Activated CD4-positive, alpha-beta T cell treated with anti-CD3 and anti-CD28 coated beads for 36 hours (primary cell): ENCODE results near the gene CD248. TPM values are rescaled to one million over a fixed set of nuclear protein-coding genes. Genes with fewer than 3 reads are reported as not detected.

Source experiments
- ATAC-seq: fragments of 200-7000 bp; cut with Tn5 transposase; one replicate; pipeline ENCODE4 v1.10.0; 2021; ENCODE audit warnings: mild to moderate bottlenecking, moderate library complexity
- CTCF ChIA-PET: fragments of 350-600 bp; sonication (Branson Sonifier 250); formaldehyde crosslinking; loops from one replicate; lab custom pipeline; 2021; ENCODE audit warnings: antibody characterized with exemption; lab: Charles Lee
- POLR2A ChIA-PET: fragments of 350-600 bp; sonication (Branson Sonifier 250); formaldehyde crosslinking; loops from one replicate; lab custom pipeline; 2021; ENCODE audit warnings: antibody characterized with exemption, inconsistent platforms; lab: Charles Lee
- DNase-seq: peaks from one replicate; pipeline ENCODE4 v3.0.0-alpha.2; 2020
- H3K27ac Mint-ChIP-seq: one replicate; pipeline ENCODE4 v1.8.0; 2021; ENCODE audit warnings: mixed read lengths
- H3K27me3 Mint-ChIP-seq: one replicate; pipeline ENCODE4 v1.8.0; 2021; ENCODE audit warnings: mixed read lengths
- H3K36me3 Mint-ChIP-seq: one replicate; pipeline ENCODE4 v1.8.0; 2021; ENCODE audit warnings: low read depth, mixed read lengths
- H3K4me1 Mint-ChIP-seq: one replicate; pipeline ENCODE4 v1.8.0; 2021; ENCODE audit warnings: mixed read lengths
- H3K4me3 Mint-ChIP-seq: one replicate; pipeline ENCODE4 v1.8.0; 2021; ENCODE audit warnings: mild to moderate bottlenecking, moderate library complexity, mixed read lengths
- H3K9me3 Mint-ChIP-seq: one replicate; pipeline ENCODE4 v1.8.0; 2021; ENCODE audit warnings: low read depth, mixed read lengths
- intact Hi-C, 2 experiments: fragments of 100-400 bp; cut with DNase I in 1 of 2; cut with micrococcal nuclease in 1 of 2; formaldehyde crosslinking; loops; one replicate each; pipeline versions ENCODE4 v1.14.2 to v1.15.1; 2022 to 2024; cut with DNase I, micrococcal nuclease
- total RNA-seq, 2 experiments: library from RNA; stranded (reverse); gene quantifications; one replicate each; pipeline ENCODE4 v1.2.3, GENCODE V29; 2021

Gene CD248
- total RNA-seq, 2 experiments from 2014 or later = 0.23 to 0.26 TPM

DNA sequence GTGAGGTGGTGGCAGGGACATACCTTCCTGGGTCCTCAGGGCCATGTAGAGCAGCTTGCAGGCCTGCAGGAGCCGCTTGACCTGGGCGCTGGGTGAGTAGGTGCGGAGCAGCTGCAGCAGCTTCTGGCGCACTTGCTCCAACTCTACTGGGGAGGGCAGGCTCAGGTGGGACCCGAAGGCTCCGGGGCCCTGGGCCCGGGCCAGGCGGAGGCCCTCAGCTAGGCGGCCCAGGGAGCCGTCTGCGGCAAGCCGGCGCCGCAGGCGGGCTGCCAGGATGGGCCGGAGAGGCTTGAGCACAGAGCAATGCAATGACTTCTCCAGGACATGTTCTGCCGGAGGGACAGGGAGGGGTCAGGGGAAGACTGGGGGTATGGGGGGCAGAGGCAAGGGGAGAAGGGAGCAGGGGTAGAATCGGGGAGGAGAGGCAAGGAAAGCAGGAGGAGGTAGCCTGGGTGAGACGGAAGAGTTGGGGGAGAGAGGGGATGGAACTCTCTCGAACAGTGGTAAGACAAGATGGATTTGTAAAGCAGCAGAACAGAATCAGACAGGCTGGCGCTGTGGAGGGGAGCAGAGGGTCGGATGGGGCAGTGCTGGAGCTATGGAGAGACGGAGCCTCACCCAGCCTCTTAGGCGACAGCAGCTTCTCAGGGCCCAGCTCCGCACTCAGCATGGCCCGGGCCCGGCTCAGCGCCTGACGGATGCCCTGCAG lies 17.2 kb upstream of the CD248 start:
- H3K9me3 Mint-ChIP-seq = no peaks in the 10 kb centered on the region
- H3K27ac Mint-ChIP-seq = no peak overlapping the region
- POLR2A ChIA-PET = no interaction called here
- H3K4me3 Mint-ChIP-seq = no peak overlapping the region
- peaks cover 19% of the 10 kb centered on the region for H3K4me1 Mint-ChIP-seq
- intact Hi-C loops = no loop called here
- peaks cover 12% of the 10 kb centered on the region for H3K36me3 Mint-ChIP-seq
- CTCF ChIA-PET = interaction anchor here (0.5 to 2.1 kb wide), 5 partner anchors 11 to 258 kb away, joined by 3 to 6 read pairs (median 5); partner anchors contain the start of gene BRMS1
- DNase-seq = no peak
- no peak for ATAC-seq
- H3K27me3 Mint-ChIP-seq = no peaks in the 10 kb centered on the region

DNA sequence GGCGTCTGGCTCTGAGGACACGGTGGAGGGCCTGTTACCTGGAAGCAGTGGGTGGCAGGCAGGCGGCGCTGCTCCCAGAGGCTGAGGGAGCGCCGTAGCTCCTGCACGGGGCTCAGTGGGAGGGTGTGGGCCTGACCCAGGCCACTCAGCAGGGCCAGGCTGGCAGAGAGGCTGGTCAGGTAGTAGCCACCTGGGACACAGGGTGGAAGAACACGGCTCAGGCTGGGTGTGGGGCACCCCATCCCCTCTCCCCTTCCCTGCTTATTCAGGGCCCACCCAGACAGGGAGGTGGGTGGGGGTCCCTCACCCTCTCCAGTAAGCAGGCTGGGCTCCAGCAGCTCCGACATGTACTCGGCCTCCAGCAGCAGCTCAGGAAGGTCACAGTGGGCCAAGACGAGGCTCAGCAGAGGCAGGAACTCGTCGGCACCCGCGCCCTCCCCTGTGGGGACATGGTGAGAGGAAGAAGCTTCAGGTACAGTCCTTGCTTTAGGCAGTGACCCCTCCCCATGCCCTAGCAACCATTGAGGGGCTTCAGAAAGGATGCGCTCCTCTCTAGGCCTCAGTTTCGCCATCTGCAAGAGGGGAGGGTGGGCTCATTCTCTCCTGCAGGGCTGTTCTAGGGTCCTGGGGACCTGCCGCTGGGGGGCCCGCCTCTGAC lies 16.5 kb upstream of the CD248 start:
- intact Hi-C loops = no loop called here
- Mint-ChIP-seq H3K27ac (no peak overlapping the region), H3K27me3 (no peaks in the 10 kb centered on the region), H3K36me3 (peaks cover 7% of the 10 kb centered on the region), H3K4me3 (no peak overlapping the region), H3K4me1 (peaks cover 22% of the 10 kb centered on the region), H3K9me3 (no peaks in the 10 kb centered on the region)
- no peak for ATAC-seq
- ChIA-PET CTCF (interaction anchor here (0.5 to 1.1 kb wide), 3 partner anchors 11 to 134 kb away, joined by 3 to 6 read pairs (median 5); partner anchors contain the start of gene BRMS1), POLR2A (no interaction called here)
- DNase-seq = no peak

DNA sequence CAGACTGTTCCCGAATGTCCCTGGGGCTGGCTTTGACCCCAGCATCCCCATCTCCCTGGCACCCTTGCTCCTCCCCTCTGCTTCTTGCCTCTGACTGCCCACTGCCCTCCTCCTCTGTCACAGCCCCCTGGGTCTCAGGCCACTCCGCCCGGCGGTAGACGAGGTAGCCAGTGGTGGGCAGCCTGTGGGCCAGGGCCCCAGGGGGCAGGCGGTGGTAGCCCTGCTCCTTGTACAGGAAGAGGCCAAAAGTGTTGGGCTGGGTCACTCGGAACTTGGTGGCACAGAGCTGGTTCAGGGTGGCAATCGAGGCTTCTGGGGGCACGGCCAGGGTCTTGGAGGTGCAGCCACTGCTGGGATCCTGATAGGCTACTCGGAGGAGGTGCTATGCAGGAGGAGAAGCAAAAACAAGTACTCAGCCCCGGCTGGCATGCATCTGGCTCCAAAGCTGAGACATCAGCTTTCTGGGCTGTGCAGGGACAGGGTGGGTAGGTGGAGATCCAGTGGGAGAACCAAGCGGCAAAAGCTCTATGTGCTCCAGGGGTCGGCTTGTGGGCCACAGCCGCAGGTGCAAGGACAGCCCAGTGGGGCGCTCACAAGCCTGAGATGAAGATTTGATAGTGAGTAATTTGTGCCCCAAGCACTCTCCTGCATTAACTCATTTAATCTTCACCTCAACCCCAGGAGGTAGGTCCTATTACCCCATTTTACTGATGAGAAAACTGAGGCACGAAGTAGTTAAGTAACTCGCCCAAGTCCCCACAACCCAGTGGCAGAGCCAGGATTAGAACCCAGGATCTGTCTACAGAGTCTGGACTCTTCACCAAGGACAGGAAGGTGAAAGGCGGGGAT lies 15.8 kb upstream of the CD248 start:
- Mint-ChIP-seq H3K4me3 (no peak overlapping the region), H3K27me3 (no peaks in the 10 kb centered on the region), H3K36me3 (peaks cover 7% of the 10 kb centered on the region), H3K9me3 (no peaks in the 10 kb centered on the region), H3K4me1 (peaks cover 27% of the 10 kb centered on the region), H3K27ac (no peak overlapping the region)
- ATAC-seq (no peak), DNase-seq (no peak)
- POLR2A ChIA-PET = interaction anchor here (0.6 kb wide), 1 partner anchor 494 kb away, joined by 3 read pairs; no protein-coding TSS in a partner anchor
- CTCF ChIA-PET = interaction anchor here (0.7 to 2.2 kb wide), 5 partner anchors 11 to 32 kb away, joined by 3 to 9 read pairs (median 5); no protein-coding TSS in a partner anchor
- intact Hi-C loops = no loop called here

DNA sequence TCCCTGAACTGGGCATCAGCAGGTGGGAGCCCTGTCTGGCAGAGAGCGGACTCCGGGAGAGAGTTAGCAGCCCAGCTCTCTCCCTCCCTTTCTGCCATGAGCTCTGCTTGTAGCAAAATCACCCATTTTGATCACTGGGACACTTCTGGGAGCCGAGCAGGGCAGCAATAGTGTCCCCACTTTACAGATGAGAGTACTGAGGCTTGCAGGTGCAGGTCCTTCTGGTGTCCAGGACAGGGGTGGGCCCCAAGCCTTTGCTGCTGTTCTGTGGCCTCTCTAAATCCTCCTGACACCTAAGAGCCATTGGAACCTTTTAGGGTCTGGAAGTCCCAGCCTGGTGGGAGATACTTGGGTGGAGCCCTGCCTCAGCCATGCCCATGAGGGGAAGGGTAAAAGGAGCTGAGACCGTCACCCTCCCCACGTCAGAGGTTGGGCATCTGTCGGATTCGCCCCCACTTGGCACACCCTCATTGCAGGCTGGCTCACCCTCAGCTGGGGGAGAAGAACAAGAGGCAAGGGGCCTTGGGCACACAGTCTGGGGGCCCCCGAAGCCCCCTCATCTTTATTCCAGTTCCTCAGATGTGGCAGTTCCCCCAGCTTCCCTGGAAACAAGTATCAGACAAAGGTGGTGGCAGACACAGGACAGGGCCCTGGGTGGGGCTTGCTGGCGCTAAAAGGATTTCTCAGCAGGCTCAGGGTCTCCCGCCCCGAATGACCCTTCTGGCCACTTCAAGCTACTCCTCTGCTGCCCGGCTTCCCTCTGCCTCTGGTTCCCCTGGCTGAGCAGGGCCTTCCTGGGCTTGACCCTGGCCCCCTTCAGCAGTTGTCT lies 14.9 kb upstream of the CD248 start:
- ATAC-seq = no peak
- DNase-seq = no peak
- H3K36me3 Mint-ChIP-seq = no peaks in the 10 kb centered on the region
- CTCF ChIA-PET = interaction anchor here (0.7 to 2.2 kb wide), 4 partner anchors 12 to 31 kb away, joined by 3 to 9 read pairs (median 4); no protein-coding TSS in a partner anchor
- intact Hi-C loops = no loop called here
- H3K4me1 Mint-ChIP-seq = peaks cover 24% of the 10 kb centered on the region
- H3K27ac Mint-ChIP-seq = no peak overlapping the region
- no peak overlapping the region for H3K4me3 Mint-ChIP-seq
- POLR2A ChIA-PET = interaction anchor here (0.6 kb wide), 1 partner anchor 495 kb away, joined by 3 read pairs; no protein-coding TSS in a partner anchor
- H3K27me3 Mint-ChIP-seq = no peaks in the 10 kb centered on the region
- no peaks in the 10 kb centered on the region for H3K9me3 Mint-ChIP-seq

DNA sequence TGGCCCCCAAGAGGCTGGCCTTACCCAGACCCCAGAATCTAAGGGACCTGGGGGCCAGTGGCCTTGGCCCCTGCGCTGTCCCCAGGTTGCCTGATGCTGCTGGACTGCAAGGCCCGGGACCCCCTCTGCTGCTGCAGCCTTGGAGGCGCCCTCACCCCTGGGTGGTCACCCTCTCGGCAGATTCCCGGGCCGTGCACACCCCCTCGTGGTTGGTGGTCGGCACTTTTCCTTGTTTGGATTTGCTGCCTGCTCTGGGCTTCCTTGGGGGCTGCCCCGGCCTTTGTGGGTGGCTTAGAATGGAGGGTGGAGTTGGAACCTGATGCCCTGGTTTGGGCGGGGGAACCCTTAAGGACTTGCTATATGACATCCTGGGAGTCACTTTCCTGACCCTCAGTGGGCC lies 14.1 kb upstream of the CD248 start:
- CTCF ChIA-PET = interaction anchor here (0.6 to 2.2 kb wide), 3 partner anchors 13 to 33 kb away, joined by 3 to 9 read pairs (median 6); no protein-coding TSS in a partner anchor
- ATAC-seq (no peak), DNase-seq (no peak)
- Mint-ChIP-seq H3K9me3 (no peaks in the 10 kb centered on the region), H3K4me3 (no peak overlapping the region), H3K4me1 (peaks cover 23% of the 10 kb centered on the region), H3K27me3 (no peaks in the 10 kb centered on the region), H3K36me3 (no peaks in the 10 kb centered on the region), H3K27ac (no peak overlapping the region)
- POLR2A ChIA-PET = no interaction called here
- intact Hi-C loops = no loop called here

DNA sequence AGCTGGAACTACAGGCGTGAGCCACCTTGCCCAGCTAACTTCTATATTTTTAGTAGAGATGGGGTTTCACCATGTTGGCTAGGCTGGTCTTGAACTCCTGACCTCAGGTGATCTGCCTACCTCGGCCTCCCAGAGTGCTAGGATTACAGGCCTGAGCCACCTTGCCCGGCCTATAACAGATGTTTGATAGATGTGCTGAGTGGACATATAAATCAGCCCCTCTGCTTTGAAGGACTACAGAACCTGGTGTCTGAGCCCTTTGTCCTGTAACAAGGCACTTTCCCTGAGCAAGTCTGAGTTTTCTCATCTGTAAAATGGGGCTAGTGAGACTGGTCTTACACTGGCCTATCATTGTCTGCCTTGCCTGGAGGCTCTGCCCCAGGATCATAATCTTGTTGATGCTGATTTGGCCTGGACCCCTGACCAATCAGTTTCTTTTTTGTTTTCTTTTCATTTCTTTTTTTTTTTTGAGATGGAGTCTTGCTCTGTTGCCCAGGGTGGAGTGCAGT lies 12.4 kb upstream of the CD248 start:
- H3K27ac Mint-ChIP-seq = no peak overlapping the region
- H3K4me3 Mint-ChIP-seq = no peak overlapping the region
- H3K36me3 Mint-ChIP-seq = no peaks in the 10 kb centered on the region
- H3K27me3 Mint-ChIP-seq = no peaks in the 10 kb centered on the region
- no peaks in the 10 kb centered on the region for H3K9me3 Mint-ChIP-seq
- ChIA-PET POLR2A (no interaction called here), CTCF (interaction anchor here (0.6 to 1.5 kb wide), 6 partner anchors 12 to 49 kb away, joined by 3 to 19 read pairs (median 5); partner anchors contain the start of genes BRMS1 and CD248)
- peaks cover 28% of the 10 kb centered on the region for H3K4me1 Mint-ChIP-seq
- ATAC-seq (no peak), DNase-seq (no peak)
- intact Hi-C loops = loop anchor here in 1 of 2 experiments (5.0 kb wide), 1 partner anchor 107 kb away; no protein-coding TSS in a partner anchor

DNA sequence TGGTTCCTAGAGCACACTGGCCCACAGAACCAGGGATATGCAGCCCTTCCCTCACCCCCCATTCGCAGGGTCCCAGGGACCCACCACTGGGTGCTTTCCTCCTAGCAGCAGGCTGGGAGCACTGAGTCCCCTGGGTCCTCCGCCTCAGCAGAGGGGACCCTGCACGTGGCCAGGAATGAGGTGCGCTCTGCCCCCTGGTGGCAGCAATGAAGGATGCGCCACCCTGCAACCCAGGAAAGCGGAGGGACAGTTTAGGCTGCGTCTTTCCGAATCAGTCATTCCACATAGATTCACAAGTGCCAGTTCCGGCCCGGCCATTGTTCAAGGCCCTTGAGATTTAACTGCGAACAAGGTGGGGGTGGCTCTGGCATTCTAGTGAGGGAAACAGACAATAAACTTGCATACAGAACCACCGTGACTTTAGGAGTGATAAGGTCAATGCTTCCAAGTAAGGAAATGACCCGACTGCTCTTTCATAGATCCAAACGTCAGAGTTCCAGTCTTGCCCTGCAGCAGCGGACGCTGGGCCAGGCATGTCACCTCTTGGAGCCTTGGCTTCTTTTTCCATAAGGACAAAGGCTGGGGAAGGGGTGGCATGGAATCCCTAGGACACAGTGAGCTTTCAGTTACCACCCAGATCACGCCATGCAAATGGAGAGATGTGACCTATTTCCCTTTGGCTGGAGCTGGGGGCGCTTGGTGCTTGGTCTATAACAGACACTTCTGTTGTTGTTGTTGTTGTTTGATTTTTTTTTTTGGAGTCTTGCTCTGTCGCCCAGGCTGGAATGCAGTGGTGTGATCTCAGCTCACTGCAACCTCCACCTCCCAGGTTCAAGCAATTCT lies 11.7 kb upstream of the CD248 start:
- H3K9me3 Mint-ChIP-seq = no peaks in the 10 kb centered on the region
- H3K36me3 Mint-ChIP-seq = no peaks in the 10 kb centered on the region
- POLR2A ChIA-PET = no interaction called here
- H3K27me3 Mint-ChIP-seq = no peaks in the 10 kb centered on the region
- intact Hi-C loops = loop anchor here (1.0 to 5.0 kb wide), 3 partner anchors 16 to 106 kb away; no protein-coding TSS in a partner anchor
- peak overlapping the region; percentile 73 for H3K27ac Mint-ChIP-seq
- H3K4me3 Mint-ChIP-seq = no peak overlapping the region
- peak; percentile 90 for DNase-seq
- CTCF ChIA-PET = interaction anchor here (0.6 to 1.5 kb wide), 6 partner anchors 11 to 31 kb away, joined by 3 to 19 read pairs (median 5); partner anchors contain the start of genes BRMS1 and CD248
- H3K4me1 Mint-ChIP-seq = peaks cover 31% of the 10 kb centered on the region
- peak; percentile 91 for ATAC-seq

DNA sequence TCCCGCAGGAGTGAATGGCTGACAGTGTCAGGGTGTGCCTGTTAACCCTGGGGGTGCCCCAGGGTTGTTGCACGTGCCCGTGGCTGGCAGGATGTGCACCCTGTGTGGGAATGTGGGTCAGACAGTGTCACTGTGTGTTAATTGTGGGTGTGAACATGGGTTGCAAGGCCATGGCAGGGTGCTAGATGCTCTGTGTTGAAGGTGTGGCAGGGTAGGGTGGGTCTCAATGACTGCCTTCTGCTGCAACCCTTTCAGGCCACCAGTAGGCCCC lies 11.1 kb upstream of the CD248 start:
- POLR2A ChIA-PET = no interaction called here
- intact Hi-C loops = loop anchor here (1.0 to 5.0 kb wide), 3 partner anchors 16 to 106 kb away; no protein-coding TSS in a partner anchor
- Mint-ChIP-seq H3K27ac (peak overlapping the region; percentile 68), H3K4me1 (peaks cover 31% of the 10 kb centered on the region), H3K27me3 (no peaks in the 10 kb centered on the region), H3K9me3 (no peaks in the 10 kb centered on the region), H3K36me3 (no peaks in the 10 kb centered on the region), H3K4me3 (no peak overlapping the region)
- ATAC-seq (peak; percentile 38), DNase-seq (peak; percentile 48)
- CTCF ChIA-PET = no interaction called here

DNA sequence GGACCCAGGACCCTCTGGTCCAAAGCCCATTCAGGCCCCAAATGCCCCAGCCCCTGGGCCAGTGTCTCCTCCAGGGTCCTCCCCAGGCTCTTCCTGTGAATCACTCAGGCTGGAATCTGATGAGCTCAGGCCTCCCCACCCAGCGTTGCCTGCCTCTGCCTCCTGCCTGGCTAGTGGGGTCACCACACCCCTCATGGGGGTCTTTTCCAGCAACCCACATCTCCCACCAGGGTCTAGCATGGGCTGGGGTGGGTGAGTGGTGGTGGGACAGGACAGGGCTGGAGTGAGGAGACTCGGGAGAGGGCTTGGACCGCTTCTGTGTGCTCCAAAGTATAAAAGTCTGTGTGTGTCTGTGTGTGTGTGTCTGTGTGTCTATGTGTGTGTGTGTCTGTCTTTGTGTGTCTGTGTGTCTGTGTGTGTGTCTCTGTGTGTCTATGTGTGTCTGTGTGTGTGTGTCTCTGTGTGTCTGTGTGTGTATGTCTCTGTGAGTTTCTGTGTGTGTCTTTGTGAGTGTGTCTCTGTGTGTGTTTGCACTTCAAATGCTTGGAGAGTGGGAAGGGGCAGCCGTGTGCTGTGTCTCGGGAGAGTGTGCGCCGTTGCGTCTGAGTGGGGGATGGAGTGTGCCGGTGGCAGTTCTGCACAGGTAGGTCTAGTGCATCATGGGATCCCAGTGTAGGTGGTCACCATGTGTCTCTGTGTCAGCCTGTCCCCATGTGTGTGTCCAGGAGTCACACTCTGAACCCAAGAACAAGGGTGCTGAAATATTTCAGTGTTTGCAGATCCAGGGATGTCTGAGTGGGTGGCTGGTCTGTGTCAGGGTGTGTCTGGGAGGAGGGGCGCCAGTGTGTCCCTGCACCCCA lies 10.6 kb upstream of the CD248 start:
- Mint-ChIP-seq H3K4me3 (no peak overlapping the region), H3K27me3 (no peaks in the 10 kb centered on the region), H3K4me1 (peaks cover 31% of the 10 kb centered on the region), H3K36me3 (no peaks in the 10 kb centered on the region), H3K9me3 (no peaks in the 10 kb centered on the region), H3K27ac (peak overlapping the region; percentile 68)
- DNase-seq (no peak), ATAC-seq (no peak)
- ChIA-PET CTCF (interaction anchor here (0.6 to 1.6 kb wide), 2 partner anchors 15 to 29 kb away, joined by 3 to 13 read pairs; no protein-coding TSS in a partner anchor), POLR2A (no interaction called here)
- intact Hi-C loops = loop anchor here (1.0 to 5.0 kb wide), 3 partner anchors 15 to 105 kb away; no protein-coding TSS in a partner anchor
